Adipose tissue (tissue), 3 donors: ENCODE results near the gene SCML1. TPM values are rescaled to one million over a fixed set of nuclear protein-coding genes. Genes with fewer than 3 reads are reported as not detected.

Source experiments
- H3K27ac ChIP-seq: one replicate; pipeline ENCODE4 v1.5.1; 2013; ENCODE audit warnings: low read depth, low read length
- WGBS, 3 donors: extraction: QIAGEN DNeasy Blood & Tissue Kit; methylation state at CpG; one replicate each; pipeline ENCODE4 v1.1.7; 2013; 5-methylcytosine and 5-hydroxymethylcytosine counted together
- polyA plus RNA-seq, 3 donors: library from polyadenylated mRNA; stranded (reverse); fragments of 200-250 nt; gene quantifications; one replicate each; pipeline ENCODE4 v1.2.3, GENCODE V29; 2013
- donor health status: healthy with polysubstance abuse.
- donor health status: Bipolar disorder and iron deficiency.
- donor health status: healthy.

Gene SCML1
- 10 to 100 TPM in 1 of 3 donors, 1 to 10 TPM in 2; 4.6 to 11.0 (median 8.1) TPM for polyA plus RNA-seq

- 1 to 42% (median 1%) methylated on average over 39 to 60 of the region's 67 CpGs for WGBS, 3 donors
These were observed at the start of gene SCML1 for GRCh38 chrX:17736856-17737709. Gene SCML1, plus strand, starts transcription at chrX:17737493. Its CDS starts 6,694 bp downstream, at chrX:17744187.

DNA sequence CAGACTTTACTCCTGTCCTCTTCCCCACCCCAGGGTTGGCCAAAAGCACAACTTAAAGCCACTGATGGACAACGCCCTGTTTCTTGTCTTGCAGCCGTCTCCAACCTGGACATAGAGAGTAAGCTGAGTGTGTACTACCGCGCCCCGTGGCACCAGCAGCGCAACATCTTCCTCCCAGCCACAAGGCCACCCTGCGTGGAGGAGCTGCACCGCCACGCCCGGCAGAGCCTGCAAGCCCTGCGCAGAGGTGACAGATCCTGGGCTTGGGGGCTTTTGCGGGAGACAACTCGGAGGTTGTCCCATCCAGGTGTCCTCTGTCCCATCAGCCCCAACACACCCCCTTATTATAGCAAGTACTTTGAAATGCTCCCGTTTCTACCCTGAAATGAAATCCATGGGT, 49.6 kb upstream of the SCML1 start:
- 94 to 99% (median 98%) methylated on average over 14 of the region's 14 CpGs for WGBS, 3 donors
- no peak overlapping the region for H3K27ac ChIP-seq

More at GRCh38 chrX:17736856-17737709, at the start of gene SCML1:
- H3K27ac ChIP-seq, result no peak within 1 kb of the TSS

GRCh38 chrX:17689971-17690409, 47.3 kb upstream of the SCML1 start:
- 23 to 48% (median 28%) methylated on average over 4 of the region's 4 CpGs for WGBS, 3 donors
- no peak overlapping the region for H3K27ac ChIP-seq

DNA sequence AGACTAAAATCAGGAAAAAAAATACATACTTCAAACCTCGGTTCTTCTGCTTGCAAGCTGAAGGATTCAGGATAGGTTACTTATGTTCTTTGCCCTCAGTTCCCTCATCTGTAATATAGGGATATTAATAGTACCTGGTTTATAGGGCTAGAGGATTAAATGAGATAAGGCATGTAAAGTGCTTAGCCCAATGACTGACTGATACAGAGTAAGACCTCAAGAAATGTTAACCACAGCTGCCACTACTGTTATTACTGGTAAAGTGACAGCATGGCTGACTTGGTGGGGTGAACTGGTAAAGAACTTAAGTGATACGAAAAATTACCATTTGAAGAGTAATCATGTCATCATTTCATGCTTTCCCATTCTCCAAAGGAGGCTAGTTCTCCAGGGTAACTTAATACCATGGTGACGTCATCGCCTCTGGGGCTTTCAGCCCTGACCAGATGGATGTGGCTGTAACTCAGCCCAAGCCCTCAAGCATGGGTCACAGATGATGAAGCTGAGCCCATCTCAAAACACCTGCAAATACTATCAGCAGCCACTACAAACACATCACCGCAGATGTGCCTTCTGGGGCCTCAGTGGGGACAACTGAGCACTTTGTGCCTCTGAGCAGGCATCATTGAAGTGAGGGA, 44.5 kb upstream of the SCML1 start:
- 67 to 88% (median 86%) methylated on average over 5 of the region's 5 CpGs for WGBS, 3 donors
- H3K27ac ChIP-seq, result no peak overlapping the region

DNA sequence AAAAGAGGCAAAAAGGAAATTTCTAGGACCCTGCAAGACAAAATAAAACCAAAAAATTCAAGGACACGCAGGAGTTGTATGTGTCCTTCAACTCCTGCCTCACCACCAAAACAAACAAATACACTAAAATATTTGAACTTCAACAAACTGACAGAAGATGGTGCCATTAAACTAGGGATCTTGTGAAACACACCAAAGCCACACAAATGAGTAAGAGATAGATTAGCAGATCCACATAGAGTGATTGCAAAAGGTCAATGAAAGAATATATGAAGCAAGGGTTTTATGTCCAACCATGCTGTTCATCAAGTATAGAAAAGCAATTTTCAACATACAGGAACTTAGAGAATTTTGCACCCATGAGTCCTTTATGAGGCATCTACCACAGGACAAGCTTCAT, 40.1 kb upstream of the SCML1 start:
- H3K27ac ChIP-seq, result no peak overlapping the region
- WGBS, 3 donors, result 50 to 78% (median 69%) methylated on average over 1 of the region's 1 CpG

DNA sequence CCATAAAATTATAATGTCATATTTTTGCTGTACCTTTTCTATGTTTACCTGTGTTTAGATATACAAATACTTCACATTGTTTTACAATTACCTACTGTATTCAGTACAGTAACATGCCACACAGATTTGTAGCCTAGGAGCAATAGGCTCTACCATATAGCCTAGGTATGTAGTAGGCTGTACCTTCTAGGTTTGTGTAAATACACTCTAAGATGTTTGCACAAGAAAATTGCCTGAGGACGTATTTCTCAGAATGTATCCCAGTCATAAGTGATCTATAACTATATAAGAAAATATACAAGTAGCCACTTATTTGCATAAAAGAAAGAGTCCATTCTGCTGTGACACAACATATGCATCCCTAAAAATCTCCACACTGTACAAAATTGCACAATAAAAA, 36.3 kb upstream of the SCML1 start:
- H3K27ac ChIP-seq, result no peak overlapping the region
- WGBS, 3 donors, result 56 to 95% (median 61%) methylated on average over 1 of the region's 1 CpG

DNA sequence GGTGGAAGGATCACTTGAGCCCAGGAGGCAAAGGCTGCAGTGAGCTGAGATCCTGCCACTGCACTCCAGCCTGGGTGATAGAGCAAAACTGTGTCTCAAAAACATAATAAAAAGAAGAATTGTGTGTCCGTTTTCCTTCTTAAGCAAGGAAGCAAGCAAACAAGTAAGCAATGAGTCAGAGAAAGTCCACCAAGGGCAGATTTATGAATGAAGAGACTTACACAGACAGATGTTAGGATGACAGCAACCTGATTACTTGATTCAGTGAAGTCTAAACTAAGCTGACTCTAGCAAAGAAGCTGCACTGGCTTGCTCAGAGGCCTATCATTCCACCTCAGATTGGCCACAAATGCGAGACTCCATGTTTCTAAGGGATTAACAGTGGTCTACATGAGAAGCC, 34.1 kb upstream of the SCML1 start:
- no peak overlapping the region for H3K27ac ChIP-seq
- WGBS, 3 donors, result 76 to 93% (median 91%) methylated on average over 2 of the region's 2 CpGs

DNA sequence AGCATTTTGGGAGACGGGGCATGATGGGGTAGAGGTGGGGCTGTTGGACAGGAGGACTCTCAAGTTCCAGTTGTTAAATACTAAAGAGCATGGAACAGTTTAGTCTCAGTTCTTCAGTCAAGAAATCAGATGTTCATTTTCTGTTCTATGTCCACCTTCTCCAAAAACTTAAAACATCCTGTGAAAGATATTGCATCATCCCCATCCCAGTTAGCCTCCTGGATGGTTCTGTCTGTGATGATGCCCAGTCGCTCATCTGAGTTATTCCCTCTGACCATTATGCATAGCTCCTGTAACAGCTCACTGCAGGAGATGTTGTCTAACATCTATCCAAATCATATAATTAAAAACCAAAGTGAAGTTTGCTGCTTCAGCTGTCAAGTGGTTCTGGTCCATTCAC, 32.1 kb upstream of the SCML1 start:
- H3K27ac ChIP-seq, result no peak overlapping the region
- WGBS, 3 donors, result 76 to 98% (median 93%) methylated on average over 2 of the region's 2 CpGs

DNA sequence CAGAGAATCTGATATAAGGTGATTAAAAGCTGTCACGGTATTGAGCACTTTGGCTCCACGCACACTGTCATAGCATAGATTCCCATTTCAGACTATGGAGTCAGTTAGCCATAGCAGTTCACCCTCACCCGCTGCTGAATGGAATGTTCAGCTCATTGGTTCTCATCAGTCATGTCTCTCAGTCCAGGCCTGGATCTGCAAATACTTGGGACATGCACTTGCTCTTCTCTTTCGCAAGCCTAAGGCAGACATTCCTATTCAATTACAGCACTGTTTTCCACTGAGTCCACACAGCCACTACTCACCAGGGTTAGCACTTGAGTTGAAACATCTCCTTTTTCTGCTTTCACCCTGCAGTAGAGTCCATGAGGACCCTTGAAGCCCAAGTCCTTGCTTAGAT, 30.6 kb upstream of the SCML1 start:
- no peak overlapping the region for H3K27ac ChIP-seq
- 91 to 93% (median 92%) methylated on average over 4 of the region's 4 CpGs for WGBS, 3 donors

DNA sequence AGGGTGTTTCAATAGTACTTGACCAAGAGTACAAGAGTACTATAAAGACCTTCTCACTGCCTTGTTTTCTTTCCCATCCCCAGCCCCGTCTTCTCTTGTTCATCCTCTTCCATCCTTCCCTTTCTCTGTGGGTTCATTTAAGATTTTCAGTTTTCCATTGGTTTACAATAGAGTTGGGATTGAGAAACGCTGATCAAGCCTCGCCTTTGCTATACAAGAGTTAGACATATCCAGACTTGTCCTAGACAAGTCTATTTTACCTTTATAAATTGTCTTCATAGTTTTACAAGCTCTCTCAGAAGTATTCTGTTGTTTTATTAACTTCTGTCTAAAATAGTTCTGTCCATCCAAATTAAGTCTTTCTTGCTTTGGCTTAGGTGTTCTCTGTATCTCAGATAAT, 29.6 kb upstream of the SCML1 start:
- no peak overlapping the region for H3K27ac ChIP-seq
- WGBS, 3 donors, result 78 to 97% (median 95%) methylated on average over 3 of the region's 3 CpGs

- 43 to 71% (median 56%) methylated on average over 1 of the region's 1 CpG for WGBS, 3 donors
- no peak overlapping the region for H3K27ac ChIP-seq
These were observed 26.4 kb upstream of the SCML1 start for GRCh38 chrX:17710871-17711301.

- 51 to 86% (median 57%) methylated on average over 2 of the region's 2 CpGs for WGBS, 3 donors
- H3K27ac ChIP-seq, result no peak overlapping the region
These were observed 24.0 kb upstream of the SCML1 start for GRCh38 chrX:17713288-17713687.

GRCh38 chrX:17718649-17719165, 18.6 kb upstream of the SCML1 start:
- H3K27ac ChIP-seq, result no peak overlapping the region

GRCh38 chrX:17719711-17720110, 17.6 kb upstream of the SCML1 start:
- WGBS, 3 donors, result 58 to 84% (median 68%) methylated on average over 6 of the region's 6 CpGs
- H3K27ac ChIP-seq, result no peak overlapping the region

DNA sequence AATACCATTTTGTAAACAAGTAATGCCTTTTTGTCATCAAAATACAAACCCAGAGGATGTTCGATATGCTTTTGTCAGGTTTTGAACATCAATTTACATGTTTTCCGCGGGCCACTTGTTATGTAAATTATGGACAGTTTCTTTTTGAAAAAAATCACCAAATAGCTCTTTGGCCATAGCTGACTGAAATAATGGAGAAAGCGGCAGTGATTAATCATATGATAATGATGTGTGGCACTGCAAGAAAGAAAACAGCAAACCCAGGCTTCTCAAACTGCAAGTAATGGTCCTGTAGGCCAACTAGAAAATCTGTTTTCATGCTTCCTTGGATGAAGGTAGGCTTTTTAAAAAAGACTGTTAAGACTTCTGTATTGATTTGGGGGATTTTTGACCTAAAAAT, 15.6 kb upstream of the SCML1 start:
- 67 to 89% (median 84%) methylated on average over 4 of the region's 4 CpGs for WGBS, 3 donors
- no peak overlapping the region for H3K27ac ChIP-seq

DNA sequence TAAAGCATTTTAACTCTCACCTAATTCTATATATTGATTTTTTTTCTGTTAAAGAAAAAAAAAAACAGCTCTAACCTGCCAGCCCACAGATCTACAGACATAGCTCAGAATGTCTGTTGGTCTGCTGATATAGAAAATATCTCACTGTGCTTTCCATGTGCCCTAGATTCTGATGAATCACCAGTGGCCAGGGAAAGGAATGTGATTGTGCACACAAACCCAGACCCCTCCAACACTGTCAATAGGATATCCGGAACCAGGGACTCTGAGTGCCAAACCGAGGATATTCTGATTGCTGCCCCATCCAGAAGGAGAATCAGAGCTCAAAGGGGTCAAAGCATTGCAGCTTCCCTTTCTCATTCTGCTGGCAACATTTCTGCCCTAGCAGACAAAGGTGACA, 12.1 kb upstream of the SCML1 start:
- WGBS, 3 donors, result 70 to 90% (median 74%) methylated on average over 2 of the region's 2 CpGs
- no peak overlapping the region for H3K27ac ChIP-seq

- no peak overlapping the region for H3K27ac ChIP-seq
- 78 to 90% (median 89%) methylated on average over 14 to 16 of the region's 16 CpGs for WGBS, 3 donors
These were observed 5.0 kb upstream of the SCML1 start for GRCh38 chrX:17732138-17732783.

DNA sequence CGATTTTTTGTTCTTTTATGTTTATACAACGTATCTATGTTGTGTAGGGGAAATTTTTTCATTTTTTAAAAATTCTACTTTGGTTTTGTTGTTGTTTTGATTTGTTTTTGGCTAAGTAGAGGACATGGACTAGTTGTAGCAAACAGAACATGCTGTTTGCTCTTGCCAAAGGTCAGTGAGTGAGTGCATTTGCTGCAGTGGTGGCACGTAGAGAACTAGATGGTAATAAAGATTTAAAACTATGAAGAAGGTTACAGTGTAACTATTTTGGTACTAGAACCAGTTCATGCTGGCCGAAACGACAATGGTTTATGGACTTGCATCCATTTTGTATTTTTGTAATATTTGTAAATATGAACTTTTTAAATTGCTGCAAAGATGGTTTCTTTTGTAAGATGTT, 1.9 kb upstream of the SCML1 start:
- 24 to 62% (median 61%) methylated on average over 5 of the region's 5 CpGs for WGBS, 3 donors
- H3K27ac ChIP-seq, result no peak overlapping the region

- H3K27ac ChIP-seq, result no peak overlapping the region
- 54 to 63% (median 61%) methylated on average over 4 to 5 of the region's 5 CpGs for WGBS, 3 donors
These were observed 826 bp upstream of the SCML1 start for GRCh38 chrX:17736478-17736855.
